OCI-LY7 (cell line): Measurements from ENCODE around the gene SPEF1. TPM values are rescaled to one million over a fixed set of nuclear protein-coding genes. Genes with fewer than 3 reads are reported as not detected.

Experiments
- BruUV-seq: library from RNA; stranded (reverse); fragments of 400-500 nt; replicated peaks from 2 replicates; lab custom pipeline; 2021; lab: Mats Ljungman, UMichigan
- CTCF ChIA-PET: fragments of 300-600 bp; sonication (Branson Sonifier 250); formaldehyde crosslinking; loops from one replicate; lab custom pipeline; 2022; ENCODE audit warnings: antibody characterized with exemption; ENCODE audit not compliant: unreplicated experiment; lab: Charles Lee
- POLR2A ChIA-PET: fragments of 300-600 bp; sonication (Branson Sonifier 250); formaldehyde crosslinking; loops from one replicate; lab custom pipeline; 2022; ENCODE audit warnings: antibody characterized with exemption; lab: Charles Lee
- DNase-seq: peaks from one replicate; pipeline ENCODE4 v3.0.0-alpha.2; 2015; ENCODE audit warnings: low spot score
- H2AFZ ChIP-seq: fragments of 200-600 bp; sonication (generic), shearing (Covaris generic); 2 replicates; pipeline ENCODE4 v1.6.1; 2014; ENCODE audit warnings: mild to moderate bottlenecking, antibody characterized with exemption, low read length, moderate library complexity
- H3K27ac ChIP-seq: fragments of 200-600 bp; sonication (generic); 2 replicates; pipeline ENCODE4 v1.5.1; 2014; ENCODE audit warnings: mixed run types, low read depth, mild to moderate bottlenecking, moderate library complexity, low read length, inconsistent platforms; ENCODE audit not compliant: poor library complexity, severe bottlenecking
- H3K36me3 ChIP-seq: fragments of 200-600 bp; sonication (generic); 2 replicates; pipeline ENCODE4 v1.6.1; 2014; ENCODE audit warnings: mild to moderate bottlenecking, antibody characterized with exemption, low read length, moderate library complexity, mixed read lengths; ENCODE audit not compliant: insufficient read depth
- H3K4me1 ChIP-seq: fragments of 200-600 bp; sonication (generic); 2 replicates; pipeline ENCODE4 v1.5.1; 2014; ENCODE audit warnings: mild to moderate bottlenecking, low read length; ENCODE audit not compliant: insufficient read depth, poor library complexity, severe bottlenecking
- H3K4me2 ChIP-seq: fragments of 200-600 bp; sonication (generic); 2 replicates; pipeline ENCODE4 v1.6.1; 2014; ENCODE audit warnings: mild to moderate bottlenecking, low read length
- H3K4me3 ChIP-seq: fragments of 200-600 bp; sonication (generic); 2 replicates; pipeline ENCODE4 v1.5.1; 2014; ENCODE audit warnings: mild to moderate bottlenecking, low read depth, low read length; ENCODE audit not compliant: poor library complexity, severe bottlenecking
- H3K79me2 ChIP-seq: fragments of 200-600 bp; sonication (generic); 2 replicates; pipeline ENCODE4 v1.6.1; 2016; ENCODE audit warnings: low read depth, mild to moderate bottlenecking, low read length, moderate library complexity, mixed read lengths; ENCODE audit not compliant: insufficient read depth
- H3K9me2 ChIP-seq: fragments of 200-600 bp; sonication (generic); 2 replicates; pipeline ENCODE4 v1.6.1; 2016; ENCODE audit warnings: mild to moderate bottlenecking, low read length, mixed read lengths; ENCODE audit not compliant: insufficient read depth
- H3K9me3 ChIP-seq: fragments of 200-600 bp; sonication (generic); 2 replicates; pipeline ENCODE4 v1.6.1; 2014; ENCODE audit warnings: mild to moderate bottlenecking, mixed run types, low read length, mixed read lengths
- H4K20me1 ChIP-seq: fragments of 200-600 bp; sonication (generic); 2 replicates; pipeline ENCODE4 v1.6.1; 2014; ENCODE audit warnings: mild to moderate bottlenecking, antibody characterized with exemption, low read length, moderate library complexity, mixed read lengths; ENCODE audit not compliant: insufficient read depth
- CTCF ChIP-seq: fragments of 200-600 bp; sonication (generic); conservative IDR thresholded peaks from 2 replicates; pipeline ENCODE4 v1.5.1; 2014; ENCODE audit warnings: mild to moderate bottlenecking, antibody characterized with exemption, low read length, moderate library complexity, mixed read lengths
- EZH2phosphoT487 ChIP-seq: fragments of 200-600 bp; sonication (generic); IDR thresholded peaks from 2 replicates; pipeline ENCODE4 v1.6.1; 2018; ENCODE audit warnings: low read depth, borderline replicate concordance, mild to moderate bottlenecking, mixed run types, antibody characterized with exemption, low read length, moderate library complexity, mixed read lengths
- intact Hi-C: fragments of 100-400 bp; cut with micrococcal nuclease; formaldehyde crosslinking; loops from one replicate; pipeline ENCODE4 v1.10.0; 2022; ENCODE audit not compliant: unreplicated experiment
- total RNA-seq, 2 experiments: library from RNA; depleted of rRNA in 1 of 2; stranded (reverse); fragments of >200 nt in 1 of 2; shearing (Covaris generic) in 1 of 2; gene quantifications; 2 replicates each; pipeline ENCODE4 v1.2.3, GENCODE V29; 2014 to 2022

The SPEF1 gene
- total RNA-seq, 2 experiments from 2014 or later = 0.09 to 0.27 TPM

- Histone ChIP-seq H3K9me2 (no peaks in the 10 kb centered on the region), H3K36me3 (no peaks in the 10 kb centered on the region; the same call in 1 of the 2 replicates), H3K4me1 (peaks cover 28% of the 10 kb centered on the region), H3K4me2 (peak overlapping the region; percentile 73), H3K27ac (no peak overlapping the region), H3K9me3 (no peaks in the 10 kb centered on the region), H3K4me3 (no peak overlapping the region), H2AFZ (no peak overlapping the region), H3K79me2 (peaks cover 15% of the 10 kb centered on the region; the same call in 1 of the 2 replicates), H4K20me1 (no peaks in the 10 kb centered on the region)
- TF ChIP-seq CTCF (no peak), EZH2phosphoT487 (no peak)
- intact Hi-C loops = no loop called here
- ChIA-PET POLR2A (interaction anchor here (0.6 to 3.2 kb wide), 3 partner anchors 12 to 32 kb away, joined by 3 to 16 read pairs (median 4); partner anchors contain the start of gene AP5S1), CTCF (interaction anchor here (1.7 kb wide), 1 partner anchor 30 kb away, joined by 4 read pairs; no protein-coding TSS in a partner anchor)
- DNase-seq = peak; percentile 49
- BruUV-seq = no TSS peak
Observed at GRCh38 chr20:3788685-3789155, 7.5 kb upstream of the SPEF1 start.

- no peak overlapping the region for H3K27ac ChIP-seq
- H2AFZ ChIP-seq = peak overlapping the region; percentile 94
- H3K4me1 ChIP-seq = peaks cover 28% of the 10 kb centered on the region
- TSS peak; percentile 73 for BruUV-seq
- H3K4me2 ChIP-seq = peak overlapping the region; percentile 73
- no peaks in the 10 kb centered on the region; the same call in 1 of the 2 replicates for H4K20me1 ChIP-seq
- no peaks in the 10 kb centered on the region for H3K9me2 ChIP-seq
- H3K79me2 ChIP-seq = peaks cover 15% of the 10 kb centered on the region; the same call in 1 of the 2 replicates
- TF ChIP-seq CTCF (no peak), EZH2phosphoT487 (no peak)
- ChIA-PET POLR2A (interaction anchor here (0.6 to 3.2 kb wide), 5 partner anchors 24 to 1511 kb away, joined by 3 to 16 read pairs (median 3); partner anchors contain the start of gene AP5S1), CTCF (interaction anchor here (1.7 kb wide), 2 partner anchors 31 to 32 kb away, joined by 4 read pairs; partner anchors contain the start of gene AP5S1)
- intact Hi-C loops = loop anchor here (1.0 to 2.0 kb wide), 5 partner anchors 9 to 297 kb away; partner anchors contain the start of genes AP5S1, CDC25B and PANK2
- no peaks in the 10 kb centered on the region; the same call in 1 of the 2 replicates for H3K36me3 ChIP-seq
- H3K9me3 ChIP-seq = no peaks in the 10 kb centered on the region
- peak overlapping the region; percentile 70 for H3K4me3 ChIP-seq
- no peak for DNase-seq
Observed at GRCh38 chr20:3787324-3788014, 6.2 kb upstream of the SPEF1 start.
